H1 (cell line): ENCODE measurements around the gene BRK1. TPM values are rescaled to one million over a fixed set of nuclear protein-coding genes. Genes with fewer than 3 reads are reported as not detected.

ENCODE experiments used
- ATF2 ChIP-seq: IDR thresholded peaks from 2 replicates; pipeline ENCODE4 v1.6.1; 2012; ENCODE audit warnings: low read length, inconsistent platforms
- GTF2F1 ChIP-seq: IDR thresholded peaks from 2 replicates; pipeline ENCODE4 v1.6.1; 2012; ENCODE audit warnings: low read depth, low read length, improper control_type of control experiment, borderline replicate concordance
- HDAC6 ChIP-seq: IDR thresholded peaks from one replicate; pipeline ENCODE4 v1.7.1; 2012; ENCODE audit warnings: low read depth, mild to moderate bottlenecking, inconsistent platforms, low read length, moderate library complexity
- KDM4A ChIP-seq: IDR thresholded peaks from one replicate; pipeline ENCODE4 v1.7.1; 2012; ENCODE audit warnings: low read depth, mild to moderate bottlenecking, moderate library complexity, low read length, inconsistent platforms; ENCODE audit not compliant: severe bottlenecking
- POLR2A ChIP-seq, 2 experiments: IDR thresholded peaks; 1 replicate in 1 of 2; 2 replicates in 1 of 2; pipeline ENCODE4 v1.6.1; 2011; ENCODE audit warnings: low read depth in 2 of 2, low read length in 2 of 2, mild to moderate bottlenecking in 2 of 2; ENCODE audit errors: control extremely low read depth in 1 of 2
- TEAD4 ChIP-seq: IDR thresholded peaks from 2 replicates; pipeline ENCODE4 v1.6.1; 2012; ENCODE audit warnings: low read depth, low read length, inconsistent platforms, mixed read lengths
- polyA plus RNA-seq, 7 experiments: library from polyadenylated mRNA; depleted of rRNA in 3 of 7; stranded (reverse) in 5 of 7; unstranded in 2 of 7; fragments of >200 nt in 5 of 7; fragments of 200-250 nt in 2 of 7; gene quantifications; 1 replicate in 5 of 7; 2 replicates in 1 of 7; 4 replicates in 1 of 7; pipeline versions ENCODE4 v1.2.1 to v1.2.3, GENCODE V29; 2011 to 2013; ENCODE audit warnings: missing spikeins in 2 of 7, mixed read lengths in 2 of 7
- total RNA-seq: library from RNA; stranded (reverse); fragmentation: NEBNext Ultra II Directional; extraction: Animal tissue kit (Norgen Biotek cat#: 25700); gene quantifications from 2 replicates; pipeline ENCODE4 v1.2.1, GENCODE V29; 2021

Gene BRK1
- total and polyA plus RNA-seq, 2 of the 8 experiments (the other 6 are each of a cell fraction or from before 2014, with no cell fraction given), result 137 to 164 TPM

- TF ChIP-seq KDM4A, result no peak
- no peak for TF ChIP-seq TEAD4
- TF ChIP-seq ATF2, result no peak
- TF ChIP-seq GTF2F1, result no peak
- no peak for TF ChIP-seq HDAC6
- TF ChIP-seq POLR2A (IDR thresholded peaks at IDR 0.05; ENCODE audit: control extremely low read depth in 1 of 2, low read depth in 2 of 2, low read length in 2 of 2), result no peak
These were observed 40.2 kb downstream of the BRK1 start (continued) for GRCh38 chr3:10155658-10156057.
